HCT116 (cell line): ENCODE measurements around the gene DAPK1. TPM values are rescaled to one million over a fixed set of nuclear protein-coding genes. Genes with fewer than 3 reads are reported as not detected.

Experiments used
- ATAC-seq: fragments of 200-7000 bp; cut with Tn5 transposase; 2 replicates; pipeline ENCODE4 v1.9.1; 2020; ENCODE audit warnings: mild to moderate bottlenecking, moderate library complexity
- BruUV-seq: library from RNA; stranded (reverse); fragments of 400-500 nt; replicated peaks from 2 replicates; lab custom pipeline; 2021; lab: Mats Ljungman, UMichigan
- CTCF ChIA-PET: fragments of 300-600 bp; sonication (Branson Sonifier 250); formaldehyde crosslinking; loops from one replicate; lab custom pipeline; 2021; ENCODE audit warnings: antibody characterized with exemption; lab: Charles Lee
- POLR2A ChIA-PET: fragments of 300-600, 350-600 bp; sonication (Branson Sonifier 250); formaldehyde crosslinking; loops from one replicate; lab custom pipeline; 2021; ENCODE audit warnings: antibody characterized with exemption; lab: Charles Lee
- RAD21 ChIA-PET, 2 experiments: fragments of 300-600 bp; sonication (Branson Sonifier 250); formaldehyde crosslinking; loops; one replicate each; lab custom pipeline; 2023; ENCODE audit warnings: low total read pairs in 2 of 2; ENCODE audit not compliant: uncharacterized antibody in 2 of 2, unreplicated experiment in 2 of 2, low non-redundant PET in 1 of 2; lab: Charles Lee
- DNase-seq: peaks from one replicate; pipeline ENCODE4 v3.0.0-alpha.2; 2010; ENCODE audit warnings: low read depth, low spot score
- H2AFZ ChIP-seq: fragments of 200-600 bp; shearing (Covaris generic), sonication (generic); 2 replicates; pipeline ENCODE4 v1.6.1; 2017; ENCODE audit warnings: low read depth, mixed run types, mixed read lengths, antibody characterized with exemption, low read length; ENCODE audit not compliant: poor library complexity, severe bottlenecking
- H3K27ac ChIP-seq: 2 replicates; pipeline ENCODE4 v1.5.1; 2012; ENCODE audit warnings: low read depth, low read length
- H3K27me3 ChIP-seq: fragments of 200-600 bp; sonication (generic); 2 replicates; pipeline ENCODE4 v1.6.1; 2016; ENCODE audit warnings: mixed run types, low read length, mixed read lengths; ENCODE audit not compliant: insufficient read depth
- H3K36me3 ChIP-seq, 2 experiments: fragments of 200-500 bp in 1 of 2; fragments of 200-600 bp in 1 of 2; sonication (Bioruptor generic) in 1 of 2; sonication (generic) in 1 of 2; 2 replicates each; pipeline versions ENCODE4 v1.5.1 to v1.6.1; 2014 to 2016; ENCODE audit warnings: low read length in 2 of 2, inconsistent platforms in 1 of 2, mixed read lengths in 1 of 2, mixed run types in 1 of 2; ENCODE audit not compliant: insufficient read depth in 2 of 2, control insufficient read depth in 1 of 2
- H3K4me1 ChIP-seq, 2 experiments: fragments of 200-600 bp in 1 of 2; sonication (generic) in 1 of 2; 2 replicates each; pipeline versions ENCODE4 v1.5.1 to v1.6.1; 2012 to 2017; ENCODE audit warnings: low read length in 2 of 2, inconsistent platforms in 1 of 2, mild to moderate bottlenecking in 1 of 2, mixed read lengths in 1 of 2, mixed run types in 1 of 2, moderate library complexity in 1 of 2; ENCODE audit not compliant: insufficient read depth in 2 of 2, control insufficient read depth in 1 of 2
- H3K4me2 ChIP-seq: fragments of 200-600 bp; sonication (generic); 2 replicates; pipeline ENCODE4 v1.6.1; 2017; ENCODE audit warnings: mixed run types, low read length, mixed read lengths
- H3K4me3 ChIP-seq, 2 experiments: fragments of 200-600 bp in 1 of 2; sonication (generic) in 1 of 2; replicated peaks in 1 of 2; 2 replicates each; pipeline ENCODE4 v1.5.1; 2011 to 2016; ENCODE audit warnings: low read length in 2 of 2, control low read depth in 1 of 2, low read depth in 1 of 2, mild to moderate bottlenecking in 1 of 2, mixed read lengths in 1 of 2, mixed run types in 1 of 2
- H3K79me2 ChIP-seq: fragments of 200-600 bp; sonication (generic); 2 replicates; pipeline ENCODE4 v1.6.1; 2017; ENCODE audit warnings: mild to moderate bottlenecking, mixed run types, low read length, moderate library complexity, mixed read lengths; ENCODE audit not compliant: insufficient read depth
- H3K9ac ChIP-seq: fragments of 200-600 bp; sonication (generic); 2 replicates; pipeline ENCODE4 v1.6.1; 2016; ENCODE audit warnings: low read length, mixed read lengths
- H3K9me2 ChIP-seq: fragments of 200-600 bp; sonication (generic), shearing (Covaris generic); 2 replicates; pipeline ENCODE4 v1.6.1; 2017; ENCODE audit warnings: mixed run types, mild to moderate bottlenecking, moderate library complexity; ENCODE audit not compliant: insufficient read depth
- H3K9me3 ChIP-seq, 2 experiments: fragments of 200-500 bp in 1 of 2; fragments of 200-600 bp in 1 of 2; sonication (Bioruptor generic) in 1 of 2; sonication (generic) in 1 of 2; 2 replicates each; pipeline ENCODE4 v1.6.1; 2014 to 2017; ENCODE audit warnings: low read length in 2 of 2, mixed read lengths in 2 of 2, inconsistent platforms in 1 of 2, low read depth in 1 of 2, mild to moderate bottlenecking in 1 of 2, mixed run types in 1 of 2, moderate library complexity in 1 of 2; ENCODE audit not compliant: control insufficient read depth in 1 of 2, insufficient read depth in 1 of 2
- H4K20me1 ChIP-seq: fragments of 200-600 bp; sonication (generic), shearing (Covaris generic); 2 replicates; pipeline ENCODE4 v1.6.1; 2017; ENCODE audit warnings: mixed run types, mild to moderate bottlenecking, moderate library complexity; ENCODE audit not compliant: insufficient read depth
- EGR1 ChIP-seq: IDR thresholded peaks from 2 replicates; pipeline ENCODE4 v1.6.1; 2012; ENCODE audit warnings: low read depth
- EZH2phosphoT487 ChIP-seq: fragments of 200-600 bp; IDR thresholded peaks from 2 replicates; pipeline ENCODE4 v1.6.1; 2018; ENCODE audit warnings: antibody characterized with exemption, borderline replicate concordance
- JUND ChIP-seq: IDR thresholded peaks from 2 replicates; pipeline ENCODE4 v1.6.1; 2012
- MAX ChIP-seq: IDR thresholded peaks from 2 replicates; pipeline ENCODE4 v1.6.1; 2012
- POLR2A ChIP-seq: IDR thresholded peaks from 2 replicates; pipeline ENCODE4 v1.7.0; 2011; ENCODE audit warnings: borderline replicate concordance; ENCODE audit not compliant: insufficient read depth, insufficient read length; ENCODE audit errors: extremely low read depth
- RAD21 ChIP-seq: IDR thresholded peaks from 2 replicates; pipeline ENCODE4 v1.6.1; 2012; ENCODE audit warnings: low read depth, mild to moderate bottlenecking
- SP1 ChIP-seq: IDR thresholded peaks from 2 replicates; pipeline ENCODE4 v1.6.1; 2012; ENCODE audit warnings: low read depth
- SRF ChIP-seq: IDR thresholded peaks from 2 replicates; pipeline ENCODE4 v1.6.1; 2012; ENCODE audit warnings: low read depth
- YY1 ChIP-seq: IDR thresholded peaks from 2 replicates; pipeline ENCODE4 v1.6.1; 2011; ENCODE audit warnings: low read length, low read depth, moderate library complexity, mild to moderate bottlenecking; ENCODE audit not compliant: insufficient replicate concordance; ENCODE audit errors: extremely low read depth
- ZNF274 ChIP-seq: fragments of 200-500 bp; sonication (Bioruptor generic); IDR thresholded peaks from 2 replicates; pipeline ENCODE4 v1.6.1; 2014; ENCODE audit warnings: mild to moderate bottlenecking, low read depth, low read length, inconsistent platforms
- intact Hi-C: fragments of 100-400 bp; cut with micrococcal nuclease; formaldehyde crosslinking; loops from 2 replicates; pipeline ENCODE4 v1.10.0; 2022
- total RNA-seq: library from RNA; stranded (reverse); gene quantifications from one replicate; pipeline ENCODE4 v1.2.1, GENCODE V29; 2021; ENCODE audit not compliant: unreplicated experiment
- TF ChIP-seq, protein P1 (sequence below): IDR thresholded peaks from 2 replicates; pipeline ENCODE4 v1.6.1; 2012; ENCODE audit warnings: low read depth
- TF ChIP-seq, protein P2 (sequence below), 3 experiments: fragments of 200-600 bp in 1 of 3; sonication (generic) in 1 of 3; IDR thresholded peaks in 2 of 3; conservative IDR thresholded peaks in 1 of 3; 2 replicates each; pipeline ENCODE4 v1.5.1; 2012 to 2017; ENCODE audit warnings: low read depth in 2 of 3, low read length in 2 of 3, antibody characterized with exemption in 1 of 3, borderline replicate concordance in 1 of 3, control low read depth in 1 of 3, mild to moderate bottlenecking in 1 of 3, mixed read lengths in 1 of 3, mixed run types in 1 of 3, moderate library complexity in 1 of 3; ENCODE audit not compliant: insufficient read depth in 1 of 3
- TF ChIP-seq, protein P3 (sequence below): IDR thresholded peaks from 2 replicates; pipeline ENCODE4 v1.6.1; 2012

The DAPK1 gene
- total RNA-seq, 1 experiment from 2014 or later: 5.6 TPM

DNA sequence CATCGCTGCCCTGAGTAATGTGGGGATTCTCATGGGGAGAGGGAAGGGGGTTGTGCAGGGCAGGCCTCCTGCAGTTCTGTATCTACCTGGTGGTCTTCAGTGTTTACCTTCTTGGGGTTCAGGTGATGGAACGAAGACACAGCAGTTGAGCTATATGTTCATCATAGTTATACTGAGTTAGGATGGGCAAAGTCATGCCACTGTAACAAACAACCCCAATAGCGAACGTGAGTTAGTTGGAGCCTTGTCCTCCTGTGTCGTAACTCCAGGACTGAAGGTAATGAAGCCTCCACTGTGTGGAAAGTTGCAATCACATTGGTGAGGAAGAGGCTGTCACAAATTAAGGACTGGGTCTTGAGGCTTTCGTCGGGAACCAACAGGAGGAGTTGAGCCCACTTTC is 64.4 kb downstream of the DAPK1 start:
- intact Hi-C loops: no loop called here
- no peak overlapping the region for H3K9ac ChIP-seq
- CTCF ChIA-PET: no interaction called here
- H3K79me2 ChIP-seq: no peaks in the 10 kb centered on the region
- H3K4me3 ChIP-seq: no peak overlapping the region
- H3K4me1 ChIP-seq: no peaks in the 10 kb centered on the region
- no peaks in the 10 kb centered on the region for H4K20me1 ChIP-seq
- TF ChIP-seq JUND: no peak
- no peak for TF ChIP-seq RAD21
- no peak for TF ChIP-seq MAX
- TF ChIP-seq EGR1: no peak
- TF ChIP-seq, all 23 proteins: peak for 0
- ATAC-seq: no peak
- H3K36me3 ChIP-seq: no peaks in the 10 kb centered on the region
- RAD21 ChIA-PET: no interaction called here
- H3K9me3 ChIP-seq: no peaks in the 10 kb centered on the region
- no peaks in the 10 kb centered on the region for H3K27me3 ChIP-seq
- POLR2A ChIA-PET: no interaction called here
- DNase-seq: no peak
- no peak overlapping the region for H3K4me2 ChIP-seq
- H3K27ac ChIP-seq: no peak overlapping the region
- no TSS peak for BruUV-seq
- H3K9me2 ChIP-seq: no peaks in the 10 kb centered on the region
- no peak overlapping the region for H2AFZ ChIP-seq

DNA sequence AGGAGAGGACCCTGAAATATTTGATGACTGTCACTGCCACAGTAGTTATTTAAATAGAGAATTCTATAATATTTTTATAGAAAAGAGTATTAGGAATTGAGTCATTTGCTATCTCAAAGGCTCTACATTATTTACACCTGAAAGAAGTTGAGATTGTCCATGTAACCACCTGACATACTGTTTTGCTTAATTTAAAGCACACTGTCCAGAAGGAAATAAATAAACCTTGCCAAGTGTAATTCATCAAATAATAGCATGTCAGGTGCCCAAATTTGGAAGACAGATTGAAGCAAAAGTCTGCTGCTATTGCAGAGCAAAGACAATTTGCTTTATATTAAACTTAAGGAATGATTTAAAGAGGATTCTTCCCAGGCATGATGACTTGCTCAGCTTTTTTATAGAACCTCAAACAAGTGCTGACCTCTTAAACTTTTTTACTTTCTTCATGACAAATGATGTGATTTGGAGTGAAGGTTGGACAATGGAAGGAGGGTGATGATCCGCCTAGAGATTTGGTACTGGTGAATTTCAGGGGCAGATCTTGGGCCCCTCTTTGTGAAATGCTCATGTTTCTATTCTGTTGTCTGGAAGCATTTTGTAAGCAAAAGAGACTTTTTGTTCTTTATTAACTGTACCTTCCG is 65.0 kb downstream of the DAPK1 start:
- TF ChIP-seq EGR1 (no peak), SRF (no peak), POLR2A (no peak), RAD21 (no peak), SP1 (no peak), EZH2phosphoT487 (no peak), ZNF274 (no peak), YY1 (no peak), JUND (no peak)
- TF ChIP-seq, protein P1, sequence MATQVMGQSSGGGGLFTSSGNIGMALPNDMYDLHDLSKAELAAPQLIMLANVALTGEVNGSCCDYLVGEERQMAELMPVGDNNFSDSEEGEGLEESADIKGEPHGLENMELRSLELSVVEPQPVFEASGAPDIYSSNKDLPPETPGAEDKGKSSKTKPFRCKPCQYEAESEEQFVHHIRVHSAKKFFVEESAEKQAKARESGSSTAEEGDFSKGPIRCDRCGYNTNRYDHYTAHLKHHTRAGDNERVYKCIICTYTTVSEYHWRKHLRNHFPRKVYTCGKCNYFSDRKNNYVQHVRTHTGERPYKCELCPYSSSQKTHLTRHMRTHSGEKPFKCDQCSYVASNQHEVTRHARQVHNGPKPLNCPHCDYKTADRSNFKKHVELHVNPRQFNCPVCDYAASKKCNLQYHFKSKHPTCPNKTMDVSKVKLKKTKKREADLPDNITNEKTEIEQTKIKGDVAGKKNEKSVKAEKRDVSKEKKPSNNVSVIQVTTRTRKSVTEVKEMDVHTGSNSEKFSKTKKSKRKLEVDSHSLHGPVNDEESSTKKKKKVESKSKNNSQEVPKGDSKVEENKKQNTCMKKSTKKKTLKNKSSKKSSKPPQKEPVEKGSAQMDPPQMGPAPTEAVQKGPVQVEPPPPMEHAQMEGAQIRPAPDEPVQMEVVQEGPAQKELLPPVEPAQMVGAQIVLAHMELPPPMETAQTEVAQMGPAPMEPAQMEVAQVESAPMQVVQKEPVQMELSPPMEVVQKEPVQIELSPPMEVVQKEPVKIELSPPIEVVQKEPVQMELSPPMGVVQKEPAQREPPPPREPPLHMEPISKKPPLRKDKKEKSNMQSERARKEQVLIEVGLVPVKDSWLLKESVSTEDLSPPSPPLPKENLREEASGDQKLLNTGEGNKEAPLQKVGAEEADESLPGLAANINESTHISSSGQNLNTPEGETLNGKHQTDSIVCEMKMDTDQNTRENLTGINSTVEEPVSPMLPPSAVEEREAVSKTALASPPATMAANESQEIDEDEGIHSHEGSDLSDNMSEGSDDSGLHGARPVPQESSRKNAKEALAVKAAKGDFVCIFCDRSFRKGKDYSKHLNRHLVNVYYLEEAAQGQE: no peak
- TF ChIP-seq, protein P2, sequence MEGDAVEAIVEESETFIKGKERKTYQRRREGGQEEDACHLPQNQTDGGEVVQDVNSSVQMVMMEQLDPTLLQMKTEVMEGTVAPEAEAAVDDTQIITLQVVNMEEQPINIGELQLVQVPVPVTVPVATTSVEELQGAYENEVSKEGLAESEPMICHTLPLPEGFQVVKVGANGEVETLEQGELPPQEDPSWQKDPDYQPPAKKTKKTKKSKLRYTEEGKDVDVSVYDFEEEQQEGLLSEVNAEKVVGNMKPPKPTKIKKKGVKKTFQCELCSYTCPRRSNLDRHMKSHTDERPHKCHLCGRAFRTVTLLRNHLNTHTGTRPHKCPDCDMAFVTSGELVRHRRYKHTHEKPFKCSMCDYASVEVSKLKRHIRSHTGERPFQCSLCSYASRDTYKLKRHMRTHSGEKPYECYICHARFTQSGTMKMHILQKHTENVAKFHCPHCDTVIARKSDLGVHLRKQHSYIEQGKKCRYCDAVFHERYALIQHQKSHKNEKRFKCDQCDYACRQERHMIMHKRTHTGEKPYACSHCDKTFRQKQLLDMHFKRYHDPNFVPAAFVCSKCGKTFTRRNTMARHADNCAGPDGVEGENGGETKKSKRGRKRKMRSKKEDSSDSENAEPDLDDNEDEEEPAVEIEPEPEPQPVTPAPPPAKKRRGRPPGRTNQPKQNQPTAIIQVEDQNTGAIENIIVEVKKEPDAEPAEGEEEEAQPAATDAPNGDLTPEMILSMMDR (IDR thresholded peaks at IDR 0.05 in 2 of 3, conservative IDR thresholded peaks at IDR 0.05 in 1 of 3; ENCODE audit: borderline replicate concordance in 1 of 3, insufficient read depth in 1 of 3, low read depth in 2 of 3, low read length in 2 of 3): no peak
- TF ChIP-seq, protein P3, sequence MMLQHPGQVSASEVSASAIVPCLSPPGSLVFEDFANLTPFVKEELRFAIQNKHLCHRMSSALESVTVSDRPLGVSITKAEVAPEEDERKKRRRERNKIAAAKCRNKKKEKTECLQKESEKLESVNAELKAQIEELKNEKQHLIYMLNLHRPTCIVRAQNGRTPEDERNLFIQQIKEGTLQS: no peak
- RAD21 ChIA-PET: no interaction called here
- intact Hi-C loops: no loop called here
- Histone ChIP-seq H3K4me1 (no peaks in the 10 kb centered on the region), H2AFZ (no peak overlapping the region), H3K27me3 (no peaks in the 10 kb centered on the region), H4K20me1 (no peaks in the 10 kb centered on the region), H3K9ac (no peak overlapping the region), H3K36me3 (no peaks in the 10 kb centered on the region), H3K4me2 (no peak overlapping the region), H3K79me2 (no peaks in the 10 kb centered on the region), H3K27ac (no peak overlapping the region), H3K4me3 (no peak overlapping the region), H3K9me3 (no peaks in the 10 kb centered on the region), H3K9me2 (no peaks in the 10 kb centered on the region)
- ATAC-seq: no peak
- no peak for DNase-seq
- POLR2A ChIA-PET: no interaction called here
- BruUV-seq: no TSS peak
- CTCF ChIA-PET: no interaction called here
